Midbrain (tissue), 1 donor: ENCODE results near the gene ANGPT4.
"Not testable (repeated sequence)": the region's sequence is repeated elsewhere in the genome, so short reads cannot be mapped to it uniquely, and the experiment has no call there.

Experiments
- DNase-seq: peaks from one replicate; lab custom pipeline; 2025; lab: John Stamatoyannopoulos, UW

The ANGPT4 gene

GRCh38 chr20:906001-906520 lies 10.1 kb downstream of the ANGPT4 start:
- DNase-seq: no peak

GRCh38 chr20:905396-905961 lies 10.7 kb downstream of the ANGPT4 start:
- DNase-seq: peak; percentile 30

- no peak for DNase-seq
These were observed 12.0 kb downstream of the ANGPT4 start for GRCh38 chr20:904039-904545.

DNA sequence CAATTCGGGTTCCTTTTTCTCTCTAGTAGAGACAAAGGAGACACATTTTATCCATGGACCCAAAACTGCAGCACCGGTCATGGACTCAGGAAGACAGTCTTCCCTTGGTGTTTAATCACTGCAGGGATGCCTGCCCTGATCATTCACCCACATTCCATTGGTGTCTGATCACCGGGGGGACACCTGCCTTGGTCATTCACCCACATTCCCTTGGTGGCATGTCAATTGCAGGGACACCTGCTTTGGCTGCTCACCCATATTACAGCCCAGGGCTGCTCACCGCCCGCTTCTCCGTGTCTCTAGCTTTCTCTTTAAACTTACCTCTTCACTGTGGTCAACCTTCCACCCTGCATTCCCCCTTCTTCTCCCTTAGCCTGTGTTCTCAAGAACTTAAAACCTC lies 18.7 kb downstream of the ANGPT4 start:
- DNase-seq: not testable (repeated sequence)

- DNase-seq: no peak
These were observed 19.6 kb downstream of the ANGPT4 start for GRCh38 chr20:896501-897025.

DNA sequence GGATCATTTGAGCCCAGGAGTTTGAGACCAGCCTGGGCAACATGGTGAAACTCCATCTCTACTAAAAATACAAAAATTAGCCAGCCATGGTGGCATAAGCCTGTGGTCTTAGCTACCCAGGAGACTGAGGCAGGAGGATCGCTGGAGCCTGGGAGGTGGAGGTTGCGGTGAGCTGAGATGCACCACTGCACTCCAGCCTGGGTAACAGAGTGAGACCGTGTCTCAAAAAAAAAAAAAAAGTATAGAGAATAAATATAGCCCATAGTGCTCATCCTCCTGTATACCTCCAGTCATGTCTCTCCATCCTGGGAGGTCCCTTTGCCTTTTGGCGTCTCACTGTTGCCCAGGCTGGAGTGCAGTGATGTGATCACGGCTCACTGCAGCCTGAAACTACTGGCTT lies 23.8 kb downstream of the ANGPT4 start:
- DNase-seq: not testable (repeated sequence)

- peak; percentile 29 for DNase-seq
These were observed 24.4 kb downstream of the ANGPT4 start for GRCh38 chr20:891706-892080.

- peak; percentile 73 for DNase-seq
These were observed 25.0 kb downstream of the ANGPT4 start for GRCh38 chr20:891058-891705.

GRCh38 chr20:890666-891057 lies 25.5 kb downstream of the ANGPT4 start:
- no peak for DNase-seq

GRCh38 chr20:889932-890463 lies 26.1 kb downstream of the ANGPT4 start:
- DNase-seq: no peak

DNA sequence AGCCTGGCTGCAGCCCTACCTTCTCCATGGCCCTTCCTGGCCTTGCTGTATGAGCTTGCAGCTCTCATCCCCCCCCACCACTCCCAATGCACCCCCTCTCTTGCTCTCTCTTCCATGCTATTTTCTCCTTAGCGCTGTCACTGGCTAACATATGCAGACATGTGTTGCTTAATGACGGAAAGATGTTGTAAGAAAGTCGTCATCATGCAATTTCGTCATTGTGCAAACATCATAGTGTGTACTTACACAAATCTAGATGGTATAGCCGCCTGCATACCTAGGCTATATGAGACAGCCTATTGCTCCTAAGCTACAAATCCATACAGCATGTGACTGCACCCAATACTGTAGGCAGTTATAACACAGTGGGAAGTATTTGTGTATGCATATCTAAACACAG lies 27.0 kb downstream of the ANGPT4 start:
- no peak for DNase-seq

GRCh38 chr20:888057-888456 lies 28.1 kb downstream of the ANGPT4 start:
- no peak for DNase-seq

GRCh38 chr20:887137-887536 lies 29.0 kb downstream of the ANGPT4 start:
- no peak for DNase-seq

GRCh38 chr20:884983-885952 lies 30.9 kb downstream of the ANGPT4 start:
- peak; percentile 54 for DNase-seq

DNA sequence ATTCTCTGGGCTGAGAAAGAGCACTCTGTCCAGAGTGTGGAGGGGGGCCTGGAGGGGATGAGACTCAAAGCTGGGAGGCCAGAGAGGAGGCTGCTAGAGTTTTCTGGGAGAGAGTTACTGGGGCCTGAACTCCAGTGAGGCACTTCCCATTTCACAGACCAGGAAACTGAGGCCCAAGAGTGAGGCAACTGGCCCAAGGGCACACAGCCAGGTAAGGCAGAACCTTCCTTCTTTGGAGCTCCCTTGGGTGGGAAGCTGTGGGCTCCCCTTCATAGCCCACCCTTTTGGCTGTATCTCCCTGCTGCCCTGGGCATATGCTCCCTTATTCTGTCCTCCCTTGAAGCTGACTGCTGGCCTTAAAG lies 34.4 kb downstream of the ANGPT4 start:
- DNase-seq: no peak

DNA sequence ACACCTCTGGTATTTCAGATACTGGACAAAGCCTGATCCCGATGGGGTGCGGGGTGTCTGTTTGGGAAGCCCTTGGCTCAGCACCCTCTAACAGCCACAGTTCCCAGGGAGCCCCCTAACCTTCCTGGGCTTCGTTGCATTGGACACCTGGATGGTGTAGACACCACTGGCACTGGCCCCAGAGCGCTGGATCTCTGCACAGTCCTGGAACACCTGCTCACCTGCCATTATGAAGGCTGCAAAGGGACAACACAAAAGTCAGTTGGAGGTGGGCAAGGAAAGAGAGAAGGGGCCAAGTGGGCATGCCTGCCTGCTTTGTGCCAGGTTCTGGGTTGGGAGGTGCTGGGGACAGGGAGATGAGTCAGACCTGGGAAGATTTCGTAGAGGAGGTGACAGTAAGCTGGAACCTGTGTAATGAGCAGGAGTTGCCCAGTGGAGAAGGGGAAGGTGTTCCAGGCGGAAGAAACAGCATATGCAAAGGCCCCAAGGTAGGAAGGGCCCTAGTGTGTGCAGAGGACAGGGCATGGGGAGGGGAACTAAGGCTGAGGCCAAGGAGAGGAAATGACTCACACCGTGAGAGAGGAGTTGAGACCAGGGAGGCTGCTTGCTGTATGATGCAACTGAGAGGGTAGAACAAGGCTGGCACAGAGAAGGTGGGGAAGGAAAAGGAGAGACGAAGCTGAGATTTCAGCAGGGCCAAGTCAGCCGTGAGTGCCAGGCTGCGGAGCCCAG lies 34.9 kb downstream of the ANGPT4 start:
- no peak for DNase-seq

- DNase-seq: no peak
These were observed 36.5 kb downstream of the ANGPT4 start for GRCh38 chr20:879626-880025.

DNA sequence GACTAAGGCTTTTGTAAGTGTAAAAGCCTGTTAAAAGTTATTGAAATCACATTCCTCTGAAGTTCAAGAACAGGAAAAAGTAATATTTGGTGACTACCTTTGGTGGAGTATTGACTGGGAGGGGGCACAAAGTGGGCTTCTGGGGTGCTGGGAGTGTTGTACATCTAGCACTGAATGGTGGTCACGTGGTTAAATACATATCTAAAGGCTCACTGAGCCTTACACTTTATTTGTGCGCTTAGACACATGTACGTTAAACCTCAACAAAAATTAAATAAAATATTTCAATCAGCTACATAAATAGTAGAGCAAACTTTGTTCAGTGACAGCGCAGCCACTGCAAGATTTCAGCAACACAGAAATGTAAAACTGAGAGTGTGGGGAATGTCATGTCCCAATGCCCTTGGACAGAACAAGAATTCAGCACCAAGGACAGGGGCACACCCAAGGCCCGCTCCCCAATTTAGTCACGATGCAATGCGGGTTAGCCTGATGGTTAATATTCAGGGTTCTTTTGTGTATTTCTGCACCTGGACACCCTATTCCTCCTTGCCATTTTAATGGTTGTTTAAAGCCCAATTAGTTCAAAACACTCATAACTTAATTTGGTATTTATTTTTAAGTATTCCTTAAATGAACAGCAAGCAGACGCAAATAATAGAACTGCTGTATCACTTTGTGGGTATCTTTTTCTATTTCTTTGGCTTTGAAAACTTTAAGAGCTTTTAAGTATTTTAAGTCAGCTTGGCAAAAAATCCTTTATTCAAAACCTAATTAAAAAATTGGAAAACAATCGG lies 37.4 kb downstream of the ANGPT4 start:
- DNase-seq: no peak

DNA sequence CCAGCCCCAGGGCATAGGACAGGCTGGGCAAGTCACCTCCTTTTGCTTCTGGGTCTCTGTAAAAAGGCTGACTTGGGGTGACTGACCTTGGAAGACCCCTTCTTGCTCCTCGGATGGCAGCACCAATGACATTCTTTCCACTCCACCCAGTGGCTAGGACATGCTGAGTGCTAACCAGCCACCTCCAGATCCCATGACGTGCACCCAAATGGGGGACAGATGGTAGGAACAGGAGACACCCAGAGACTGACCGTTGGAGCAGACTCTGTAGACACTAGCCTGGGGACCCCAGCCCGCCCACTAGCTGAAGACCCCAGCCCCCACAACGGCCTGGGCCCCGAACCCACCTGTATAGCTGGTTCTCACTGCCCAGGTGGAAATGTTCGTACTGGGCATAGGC lies 38.3 kb downstream of the ANGPT4 start:
- no peak for DNase-seq

DNA sequence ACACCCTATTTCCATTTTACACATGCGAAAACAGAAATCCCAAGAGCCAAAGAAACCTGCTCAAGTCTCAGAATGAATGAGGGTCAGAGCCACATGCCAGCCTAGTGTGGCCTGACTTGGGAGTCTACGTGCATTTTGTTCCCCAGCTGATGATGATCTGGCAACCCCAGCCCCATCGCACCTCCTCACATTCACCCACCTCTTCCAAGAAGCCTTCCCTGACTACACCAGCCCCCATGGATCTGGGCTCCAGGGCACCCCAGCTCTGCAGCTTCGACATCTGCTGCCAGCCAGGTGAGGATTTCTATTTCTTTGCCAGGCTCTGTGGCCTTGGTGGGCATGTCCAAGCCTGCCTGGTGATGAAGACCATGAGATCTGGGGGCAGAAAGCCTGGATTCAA lies 41.0 kb downstream of the ANGPT4 start:
- DNase-seq: no peak
